UCSD-AML1 (cell line): ENCODE measurements around the gene PAGE2.
"Not testable (repeated sequence)": the region's sequence is repeated elsewhere in the genome, so short reads cannot be mapped to it uniquely, and the experiment has no call there.

ENCODE experiments used
- DNase-seq: peaks from one replicate; lab custom pipeline; 2025; ENCODE audit not compliant: unreplicated experiment; lab: John Stamatoyannopoulos, UW

PAGE2 gene

GRCh38 chrX:55088795-55089489 is at the start of gene PAGE2:
Gene PAGE2 (plus strand): TSS chrX:55089018. CDS start chrX:55090021, 1,003 bp downstream.
- no peak for DNase-seq

GRCh38 chrX:55039471-55039870 is 49.3 kb upstream of the PAGE2 start:
- no peak for DNase-seq

- DNase-seq, result no peak
Observed at GRCh38 chrX:55041514-55041913, 47.3 kb upstream of the PAGE2 start.

- DNase-seq, result not testable (repeated sequence)
Observed at GRCh38 chrX:55050599-55050998, 38.2 kb upstream of the PAGE2 start.

- DNase-seq, result no peak
Observed at GRCh38 chrX:55056820-55057674, 31.8 kb upstream of the PAGE2 start.

- DNase-seq, result no peak
Observed at GRCh38 chrX:55057675-55058249, 31.1 kb upstream of the PAGE2 start.

GRCh38 chrX:55067180-55067579 is 21.6 kb upstream of the PAGE2 start:
- DNase-seq, result not testable (repeated sequence)

- no peak for DNase-seq
Observed at GRCh38 chrX:55072286-55072685, 16.5 kb upstream of the PAGE2 start.

GRCh38 chrX:55074851-55075467 is 13.9 kb upstream of the PAGE2 start, which contains the start of gene PAGE2B:
Gene PAGE2B (plus strand): TSS chrX:55075030. CDS start chrX:55076042, 1,012 bp downstream.
- DNase-seq, result no peak

GRCh38 chrX:55098691-55099090 is 9.9 kb downstream of the PAGE2 start:
- DNase-seq, result no peak

GRCh38 chrX:55099162-55099561 is 10.3 kb downstream of the PAGE2 start:
- DNase-seq, result no peak

- DNase-seq, result no peak
Observed at GRCh38 chrX:55102754-55103153, 13.9 kb downstream of the PAGE2 start.

- DNase-seq, result no peak
Observed at GRCh38 chrX:55107262-55107661, 18.4 kb downstream of the PAGE2 start.

GRCh38 chrX:55107911-55108310 is 19.1 kb downstream of the PAGE2 start:
- no peak for DNase-seq

GRCh38 chrX:55109306-55109705 is 20.5 kb downstream of the PAGE2 start:
- no peak for DNase-seq

GRCh38 chrX:55111578-55112254 is 22.9 kb downstream of the PAGE2 start:
- DNase-seq, result no peak

GRCh38 chrX:55116589-55116988 is 27.8 kb downstream of the PAGE2 start:
- DNase-seq, result not testable (repeated sequence)

- no peak for DNase-seq
Observed at GRCh38 chrX:55118574-55118973, 29.8 kb downstream of the PAGE2 start.

- DNase-seq, result no peak
Observed at GRCh38 chrX:55119271-55119670, 30.5 kb downstream of the PAGE2 start.

- DNase-seq, result no peak
Observed at GRCh38 chrX:55119712-55120111, 30.9 kb downstream of the PAGE2 start.
